Lower leg skin (tissue), 3 donors: Measurements from ENCODE around the gene ARMH2.

Experiments used
- CTCF ChIP-seq, 3 donors: fragments of 450-650 bp; IDR thresholded peaks; one replicate each; pipeline ENCODE4 v1.5.1; 2016; ENCODE audit warnings: antibody characterized with exemption in 3 of 3, mild to moderate bottlenecking in 3 of 3, moderate library complexity in 2 of 3
- POLR2A ChIP-seq, 2 donors: fragments of 450-650 bp; IDR thresholded peaks; one replicate each; pipeline ENCODE4 v1.6.1; 2016 to 2017; ENCODE audit warnings: antibody characterized with exemption in 2 of 2, mild to moderate bottlenecking in 1 of 2, moderate library complexity in 1 of 2

GRCh38 chr6:24795106-24795505 is 3.6 kb downstream of the ARMH2 start:
- TF ChIP-seq CTCF (IDR thresholded peaks at IDR 0.05) (no peak), POLR2A (IDR thresholded peaks at IDR 0.05) (no peak)
